Gastroesophageal sphincter (tissue), 3 donors: Measurements from ENCODE around the gene C6orf132.

Experiments
- EP300 ChIP-seq: sonication (generic); formaldehyde crosslinking; IDR thresholded peaks from one replicate; pipeline ENCODE4 v1.6.1; 2017; ENCODE audit warnings: antibody characterized with exemption, mild to moderate bottlenecking
- TF ChIP-seq, protein P1 (sequence below), 4 experiments: fragments of 200-600 bp in 2 of 4; fragments of 450-650 bp in 2 of 4; sonication (generic) in 1 of 4; IDR thresholded peaks; one replicate each; pipeline ENCODE4 v1.5.1; 2017 to 2019; ENCODE audit warnings: antibody characterized with exemption in 4 of 4, mild to moderate bottlenecking in 2 of 4, moderate library complexity in 2 of 4

DNA sequence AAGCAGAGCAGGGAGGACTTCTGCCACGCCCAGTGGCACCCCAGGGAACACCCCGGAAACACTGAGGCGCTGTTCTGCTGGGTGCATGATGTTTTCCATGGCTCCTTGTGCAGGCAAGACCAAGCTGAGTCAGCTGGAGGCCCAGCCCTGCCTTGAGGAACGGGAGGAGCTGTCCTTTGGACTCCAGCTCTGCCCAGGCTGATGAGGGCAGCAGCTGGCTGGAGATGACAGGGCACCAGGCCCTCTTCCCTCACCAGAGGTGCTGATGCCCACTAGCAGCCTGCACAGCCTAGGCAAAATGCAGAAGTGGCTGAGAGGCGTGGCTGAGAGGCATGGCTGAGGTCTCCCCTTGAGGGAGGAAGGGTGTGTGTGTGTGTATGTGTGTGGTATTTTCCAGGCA is 2.4 kb downstream of the C6orf132 start:
- TF ChIP-seq, protein P1, sequence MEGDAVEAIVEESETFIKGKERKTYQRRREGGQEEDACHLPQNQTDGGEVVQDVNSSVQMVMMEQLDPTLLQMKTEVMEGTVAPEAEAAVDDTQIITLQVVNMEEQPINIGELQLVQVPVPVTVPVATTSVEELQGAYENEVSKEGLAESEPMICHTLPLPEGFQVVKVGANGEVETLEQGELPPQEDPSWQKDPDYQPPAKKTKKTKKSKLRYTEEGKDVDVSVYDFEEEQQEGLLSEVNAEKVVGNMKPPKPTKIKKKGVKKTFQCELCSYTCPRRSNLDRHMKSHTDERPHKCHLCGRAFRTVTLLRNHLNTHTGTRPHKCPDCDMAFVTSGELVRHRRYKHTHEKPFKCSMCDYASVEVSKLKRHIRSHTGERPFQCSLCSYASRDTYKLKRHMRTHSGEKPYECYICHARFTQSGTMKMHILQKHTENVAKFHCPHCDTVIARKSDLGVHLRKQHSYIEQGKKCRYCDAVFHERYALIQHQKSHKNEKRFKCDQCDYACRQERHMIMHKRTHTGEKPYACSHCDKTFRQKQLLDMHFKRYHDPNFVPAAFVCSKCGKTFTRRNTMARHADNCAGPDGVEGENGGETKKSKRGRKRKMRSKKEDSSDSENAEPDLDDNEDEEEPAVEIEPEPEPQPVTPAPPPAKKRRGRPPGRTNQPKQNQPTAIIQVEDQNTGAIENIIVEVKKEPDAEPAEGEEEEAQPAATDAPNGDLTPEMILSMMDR (IDR thresholded peaks at IDR 0.05): no peak
- no peak for TF ChIP-seq EP300
